Hepatocyte (in vitro differentiated cells): ENCODE data around the gene TRAFD1.

Experiments used
- EZH2 ChIP-seq: fragments of 200-600 bp; sonication (generic); IDR thresholded peaks from 2 replicates; pipeline ENCODE4 v1.6.1; 2016; ENCODE audit warnings: antibody characterized with exemption, mild to moderate bottlenecking, borderline replicate concordance
- EZH2phosphoT487 ChIP-seq: fragments of 200-600 bp; sonication (generic); IDR thresholded peaks from one replicate; pipeline ENCODE4 v1.6.1; 2018; ENCODE audit warnings: antibody characterized with exemption, mild to moderate bottlenecking, low read depth, moderate library complexity; ENCODE audit not compliant: unreplicated experiment, severe bottlenecking
- TF ChIP-seq, protein P1 (sequence below): fragments of 200-600 bp; sonication (generic); IDR thresholded peaks from 2 replicates; pipeline ENCODE4 v1.5.1; 2016; ENCODE audit warnings: antibody characterized with exemption, mild to moderate bottlenecking; ENCODE audit not compliant: poor library complexity

DNA sequence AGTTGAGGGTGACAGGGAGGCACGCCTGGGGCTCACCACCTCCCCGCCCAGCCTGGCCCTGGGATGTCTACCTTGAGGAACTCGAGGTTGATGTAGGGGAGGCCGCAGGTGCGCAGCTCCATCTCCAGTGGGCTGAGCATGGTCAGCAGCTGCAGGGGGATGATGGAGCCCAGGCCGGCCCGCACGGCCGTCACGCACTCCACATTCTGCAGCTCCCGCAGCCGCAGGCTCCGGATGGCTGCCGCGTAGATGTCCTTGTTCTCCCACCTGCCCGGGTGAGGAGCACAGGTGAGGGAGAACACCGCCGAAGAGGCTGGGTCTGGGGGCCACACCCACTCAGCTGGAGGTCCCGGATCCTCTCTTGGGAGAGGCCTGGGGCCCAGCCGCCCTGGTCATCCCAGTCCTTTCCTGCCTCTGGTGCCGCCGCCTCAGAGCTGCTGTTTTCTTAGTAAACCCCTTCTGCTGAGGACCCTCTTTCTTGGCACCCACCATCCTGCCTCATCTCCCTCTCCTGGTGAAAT, 38.2 kb downstream of the TRAFD1 start:
- TF ChIP-seq, protein P1, sequence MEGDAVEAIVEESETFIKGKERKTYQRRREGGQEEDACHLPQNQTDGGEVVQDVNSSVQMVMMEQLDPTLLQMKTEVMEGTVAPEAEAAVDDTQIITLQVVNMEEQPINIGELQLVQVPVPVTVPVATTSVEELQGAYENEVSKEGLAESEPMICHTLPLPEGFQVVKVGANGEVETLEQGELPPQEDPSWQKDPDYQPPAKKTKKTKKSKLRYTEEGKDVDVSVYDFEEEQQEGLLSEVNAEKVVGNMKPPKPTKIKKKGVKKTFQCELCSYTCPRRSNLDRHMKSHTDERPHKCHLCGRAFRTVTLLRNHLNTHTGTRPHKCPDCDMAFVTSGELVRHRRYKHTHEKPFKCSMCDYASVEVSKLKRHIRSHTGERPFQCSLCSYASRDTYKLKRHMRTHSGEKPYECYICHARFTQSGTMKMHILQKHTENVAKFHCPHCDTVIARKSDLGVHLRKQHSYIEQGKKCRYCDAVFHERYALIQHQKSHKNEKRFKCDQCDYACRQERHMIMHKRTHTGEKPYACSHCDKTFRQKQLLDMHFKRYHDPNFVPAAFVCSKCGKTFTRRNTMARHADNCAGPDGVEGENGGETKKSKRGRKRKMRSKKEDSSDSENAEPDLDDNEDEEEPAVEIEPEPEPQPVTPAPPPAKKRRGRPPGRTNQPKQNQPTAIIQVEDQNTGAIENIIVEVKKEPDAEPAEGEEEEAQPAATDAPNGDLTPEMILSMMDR = no peak
- TF ChIP-seq EZH2 = no peak
- TF ChIP-seq EZH2phosphoT487 = no peak
